IMR-90 (cell line): Measurements from ENCODE around the gene FAM32A. TPM values are rescaled to one million over a fixed set of nuclear protein-coding genes. Genes with fewer than 3 reads are reported as not detected.

Experiments used
- ATAC-seq: fragments of 200-7000 bp; cut with Tn5 transposase; 2 replicates; pipeline ENCODE4 v1.9.1; 2020; ENCODE audit warnings: low read depth, mild to moderate bottlenecking, moderate library complexity
- BruUV-seq: library from RNA; stranded (reverse); fragments of 400-500 nt; replicated peaks from 2 replicates; lab custom pipeline; 2021; lab: Mats Ljungman, UMichigan
- CTCF ChIA-PET: fragments of 300-600 bp; formaldehyde crosslinking; extraction: SDS; loops from one replicate; lab custom pipeline; 2021; ENCODE audit warnings: antibody characterized with exemption; lab: Yijun Ruan, JAX
- POLR2A ChIA-PET: fragments of 300-600 bp; sonication (Branson Sonifier 250); formaldehyde crosslinking; loops from one replicate; lab custom pipeline; 2022; ENCODE audit warnings: antibody characterized with exemption; ENCODE audit not compliant: unreplicated experiment; lab: Charles Lee
- DNase-seq: peaks from one replicate; pipeline ENCODE4 v3.0.0; 2013
- H2AFZ ChIP-seq: replicated peaks from 2 replicates; pipeline ENCODE3; 2013; ENCODE audit warnings: low read length, mild to moderate bottlenecking; ENCODE audit not compliant: poor library complexity
- H2AK5ac ChIP-seq: 2 replicates; pipeline ENCODE4 v1.6.1; 2013; ENCODE audit warnings: low read depth, low read length, inconsistent platforms
- H2AK9ac ChIP-seq: replicated peaks from 2 replicates; pipeline ENCODE3; 2013; ENCODE audit warnings: mild to moderate bottlenecking, low read depth, low read length, moderate library complexity; ENCODE audit not compliant: poor library complexity
- H2BK120ac ChIP-seq: 2 replicates; pipeline ENCODE4 v1.6.1; 2013; ENCODE audit warnings: low read depth, low read length, inconsistent platforms
- H2BK15ac ChIP-seq: 3 replicates; pipeline ENCODE4 v1.6.1; 2013; ENCODE audit warnings: low read depth, low read length, inconsistent platforms
- H2BK20ac ChIP-seq: 2 replicates; pipeline ENCODE4 v1.6.1; 2013; ENCODE audit warnings: low read depth, mild to moderate bottlenecking, inconsistent platforms, low read length, moderate library complexity
- H2BK5ac ChIP-seq: 2 replicates; pipeline ENCODE4 v1.6.1; 2013; ENCODE audit warnings: mild to moderate bottlenecking, low read depth, low read length, inconsistent platforms; ENCODE audit not compliant: poor library complexity, severe bottlenecking
- H3K14ac ChIP-seq: replicated peaks from 2 replicates; pipeline ENCODE4 v1.6.1; 2013; ENCODE audit warnings: low read depth, low read length, inconsistent platforms
- H3K18ac ChIP-seq: 2 replicates; pipeline ENCODE4 v1.6.1; 2013; ENCODE audit warnings: low read depth, low read length, control low read depth
- H3K23ac ChIP-seq: 2 replicates; pipeline ENCODE4 v1.6.1; 2013; ENCODE audit warnings: low read depth, low read length, inconsistent platforms
- H3K27ac ChIP-seq: 2 replicates; pipeline ENCODE4 v1.5.1; 2013; ENCODE audit warnings: mild to moderate bottlenecking, control low read depth, low read length; ENCODE audit not compliant: insufficient read depth
- H3K27me3 ChIP-seq: 2 replicates; pipeline ENCODE4 v1.6.1; 2013; ENCODE audit warnings: low read length; ENCODE audit not compliant: control insufficient read depth, insufficient read depth
- H3K36me3 ChIP-seq: 2 replicates; pipeline ENCODE4 v1.6.1; 2013; ENCODE audit warnings: low read length, mixed read lengths; ENCODE audit not compliant: control insufficient read depth, insufficient read depth
- H3K4ac ChIP-seq: 2 replicates; pipeline ENCODE4 v1.6.1; 2013; ENCODE audit warnings: low read depth, low read length, inconsistent platforms
- H3K4me1 ChIP-seq: 2 replicates; pipeline ENCODE4 v1.6.1; 2013; ENCODE audit warnings: low read length, mixed read lengths; ENCODE audit not compliant: control insufficient read depth, insufficient read depth
- H3K4me2 ChIP-seq: 2 replicates; pipeline ENCODE4 v1.6.1; 2013; ENCODE audit warnings: low read depth, mild to moderate bottlenecking, control low read depth, low read length, moderate library complexity
- H3K4me3 ChIP-seq: 2 replicates; pipeline ENCODE4 v1.5.1; 2013; ENCODE audit warnings: low read depth, mild to moderate bottlenecking, control low read depth, low read length, moderate library complexity; ENCODE audit not compliant: insufficient read depth
- H3K56ac ChIP-seq: 2 replicates; pipeline ENCODE4 v1.6.1; 2013; ENCODE audit warnings: low read length, inconsistent platforms; ENCODE audit not compliant: insufficient read depth; ENCODE audit errors: extremely low read depth
- H3K79me1 ChIP-seq, 2 experiments: 2 replicates each; pipeline ENCODE4 v1.6.1; 2013; ENCODE audit warnings: low read length in 2 of 2, inconsistent platforms in 1 of 2, low read depth in 1 of 2
- H3K9ac ChIP-seq: 2 replicates; pipeline ENCODE4 v1.6.1; 2013; ENCODE audit warnings: low read depth, low read length, control low read depth
- H3K9me1 ChIP-seq: 2 replicates; pipeline ENCODE4 v1.6.1; 2013; ENCODE audit warnings: low read length, inconsistent platforms; ENCODE audit not compliant: insufficient read depth
- H3K9me3 ChIP-seq: 2 replicates; pipeline ENCODE4 v1.6.1; 2013; ENCODE audit warnings: low read length; ENCODE audit not compliant: control insufficient read depth, insufficient read depth
- H4K20me1 ChIP-seq: 2 replicates; pipeline ENCODE4 v1.6.1; 2013; ENCODE audit warnings: low read length, inconsistent platforms; ENCODE audit not compliant: insufficient read depth
- H4K5ac ChIP-seq: 2 replicates; pipeline ENCODE4 v1.6.1; 2013; ENCODE audit warnings: mild to moderate bottlenecking, low read depth, low read length, control low read depth
- H4K8ac ChIP-seq, 2 experiments: 2 replicates each; pipeline ENCODE4 v1.6.1; 2013; ENCODE audit warnings: low read depth in 2 of 2, low read length in 2 of 2, control low read depth in 1 of 2, inconsistent platforms in 1 of 2
- H4K91ac ChIP-seq: 2 replicates; pipeline ENCODE4 v1.6.1; 2013; ENCODE audit warnings: low read depth, low read length, inconsistent platforms; ENCODE audit not compliant: insufficient read depth
- BHLHE40 ChIP-seq: fragments of 150-350 bp; IDR thresholded peaks from 2 replicates; pipeline ENCODE4 v1.6.1; 2016; ENCODE audit warnings: mild to moderate bottlenecking, low read depth, low read length
- CEBPB ChIP-seq: IDR thresholded peaks from 2 replicates; pipeline ENCODE4 v1.6.1; 2012; ENCODE audit warnings: low read depth, low read length, improper control_type of control experiment
- CHD1 ChIP-seq: IDR thresholded peaks from 2 replicates; pipeline ENCODE4 v1.6.1; 2012; ENCODE audit warnings: low read depth, low read length, improper control_type of control experiment
- FOS ChIP-seq: fragments of 150-350 bp; IDR thresholded peaks from 2 replicates; pipeline ENCODE4 v1.6.1; 2016; ENCODE audit warnings: low read depth, low read length
- MAFK ChIP-seq: IDR thresholded peaks from 2 replicates; pipeline ENCODE4 v1.6.1; 2012; ENCODE audit warnings: low read depth, low read length, improper control_type of control experiment
- MAZ ChIP-seq: IDR thresholded peaks from 2 replicates; pipeline ENCODE4 v1.6.1; 2012; ENCODE audit warnings: low read depth, mild to moderate bottlenecking, low read length, improper control_type of control experiment, moderate library complexity, borderline replicate concordance
- MXI1 ChIP-seq: IDR thresholded peaks from 2 replicates; pipeline ENCODE4 v1.6.1; 2012; ENCODE audit warnings: low read depth, mild to moderate bottlenecking, low read length, moderate library complexity, borderline replicate concordance
- NFE2L2 ChIP-seq: fragments of 150-350 bp; IDR thresholded peaks from 2 replicates; pipeline ENCODE4 v1.6.1; 2016; ENCODE audit warnings: low read depth, mild to moderate bottlenecking, low read length
- POLR2A ChIP-seq: IDR thresholded peaks from 2 replicates; pipeline ENCODE4 v1.6.1; 2012; ENCODE audit warnings: mild to moderate bottlenecking, low read depth, low read length
- RAD21 ChIP-seq: IDR thresholded peaks from 2 replicates; pipeline ENCODE4 v1.6.1; 2012; ENCODE audit warnings: low read length, improper control_type of control experiment
- RCOR1 ChIP-seq: IDR thresholded peaks from 2 replicates; pipeline ENCODE4 v1.6.1; 2012; ENCODE audit warnings: mild to moderate bottlenecking, low read length, improper control_type of control experiment; ENCODE audit not compliant: insufficient replicate concordance
- RFX5 ChIP-seq: IDR thresholded peaks from 2 replicates; pipeline ENCODE4 v1.8.0; 2012; ENCODE audit warnings: low read depth, mild to moderate bottlenecking, low read length, moderate library complexity
- SMC3 ChIP-seq: fragments of 150-350 bp; IDR thresholded peaks from 2 replicates; pipeline ENCODE4 v1.6.1; 2016; ENCODE audit warnings: low read depth, mild to moderate bottlenecking, antibody characterized with exemption, low read length, moderate library complexity
- WGBS, 2 experiments: methylation state at CpG; one replicate each; pipeline versions ENCODE4 v1.1.5 to v1.1.7; 2013; ENCODE audit warnings: missing lambda C conversion rate in 2 of 2; ENCODE audit not compliant: insufficient read length in 1 of 2; ENCODE audit errors: extremely low coverage in 2 of 2; 5-methylcytosine and 5-hydroxymethylcytosine counted together
- dilution Hi-C: fragments of 300-500 bp; cut with HindIII; formaldehyde crosslinking; loops from one replicate; pipeline ENCODE4 v1.14.3; 2018; ENCODE audit warnings: low sequenced_read_pairs; ENCODE audit not compliant: unreplicated experiment
- in situ Hi-C: fragments of 300-500 bp; cut with MboI; formaldehyde crosslinking; loops from 3 replicates; pipeline ENCODE4 v1.14.3; 2019; ENCODE audit warnings: low sequenced_read_pairs, inconsistent platforms, mixed read lengths
- intact Hi-C: fragments of 100-400 bp; cut with micrococcal nuclease; formaldehyde crosslinking; loops from 2 replicates; pipeline ENCODE4 v1.10.0; 2022
- polyA plus RNA-seq, 3 experiments: library from polyadenylated mRNA; depleted of rRNA; stranded (reverse); fragments of >200 nt; gene quantifications; 2 replicates each; pipeline ENCODE4 v1.2.3, GENCODE V29; 2012; ENCODE audit warnings: low replicate concordance in 1 of 3
- total RNA-seq: library from RNA; depleted of rRNA; stranded (reverse); fragments of >200 nt; gene quantifications from 2 replicates; pipeline ENCODE4 v1.2.3, GENCODE V29; 2012
- TF ChIP-seq, protein P1 (sequence below): conservative IDR thresholded peaks from 2 replicates; pipeline ENCODE4 v1.5.1; 2012; ENCODE audit warnings: mild to moderate bottlenecking, low read depth, low read length, improper control_type of control experiment
- TF ChIP-seq, protein P2 (sequence below): fragments of 150-350 bp; IDR thresholded peaks from 2 replicates; pipeline ENCODE4 v1.6.1; 2017; ENCODE audit warnings: mild to moderate bottlenecking, antibody characterized with exemption, low read length, low read depth
- TF ChIP-seq, protein P3 (sequence below): fragments of 150-350 bp; IDR thresholded peaks from 2 replicates; pipeline ENCODE4 v1.6.1; 2016; ENCODE audit warnings: low read depth, mild to moderate bottlenecking, low read length, moderate library complexity, borderline replicate concordance

The FAM32A gene
- total and polyA plus RNA-seq, 2 of the 4 experiments (the other 2 are of a cell fraction): 99.5 to 130 TPM

GRCh38 chr19:16170134-16170533 lies 15.1 kb upstream of the FAM32A start:
- Histone ChIP-seq H2AFZ (no peak overlapping the region), H2BK5ac (no peak overlapping the region), H3K4me2 (no peak overlapping the region), H3K4me3 (no peak overlapping the region), H3K56ac (no peak overlapping the region), H4K20me1 (no peaks in the 10 kb centered on the region), H3K9me1 (no peaks in the 10 kb centered on the region), H3K4ac (no peak overlapping the region), H2BK120ac (no peak overlapping the region), H3K4me1 (no peaks in the 10 kb centered on the region), H2AK5ac (no peak overlapping the region), H3K27me3 (no peaks in the 10 kb centered on the region; the same call in 1 of the 2 replicates), H3K36me3 (no peaks in the 10 kb centered on the region), H4K8ac (no peak overlapping the region), H2BK20ac (no peak overlapping the region), H2BK15ac (no peak overlapping the region), H3K23ac (no peak overlapping the region), H3K14ac (no peak overlapping the region), H3K9ac (no peak overlapping the region), H3K79me1 (no peaks in the 10 kb centered on the region), H3K9me3 (no peaks in the 10 kb centered on the region), H4K91ac (no peak overlapping the region), H3K27ac (no peak overlapping the region), H3K18ac (no peak overlapping the region), H4K5ac (no peak overlapping the region), H2AK9ac (no peak overlapping the region)
- dilution Hi-C loops (no loop called here), intact Hi-C loops (no loop called here), in situ Hi-C loops (no loop called here)
- BruUV-seq: no TSS peak
- ChIA-PET POLR2A (interaction anchor here (0.5 kb wide), 1 partner anchor 66 kb away, joined by 21 read pairs; no protein-coding TSS in a partner anchor), CTCF (no interaction called here)
- WGBS, 2 experiments: no CpG with 5 or more reads among the region's 1 CpG
- TF ChIP-seq RCOR1 (no peak), SMC3 (no peak), FOS (no peak), CEBPB (no peak), RAD21 (no peak), MAFK (no peak), NFE2L2 (no peak), CHD1 (no peak), MAZ (no peak), BHLHE40 (no peak), RFX5 (no peak), POLR2A (no peak), MXI1 (no peak)
- TF ChIP-seq, protein P1, sequence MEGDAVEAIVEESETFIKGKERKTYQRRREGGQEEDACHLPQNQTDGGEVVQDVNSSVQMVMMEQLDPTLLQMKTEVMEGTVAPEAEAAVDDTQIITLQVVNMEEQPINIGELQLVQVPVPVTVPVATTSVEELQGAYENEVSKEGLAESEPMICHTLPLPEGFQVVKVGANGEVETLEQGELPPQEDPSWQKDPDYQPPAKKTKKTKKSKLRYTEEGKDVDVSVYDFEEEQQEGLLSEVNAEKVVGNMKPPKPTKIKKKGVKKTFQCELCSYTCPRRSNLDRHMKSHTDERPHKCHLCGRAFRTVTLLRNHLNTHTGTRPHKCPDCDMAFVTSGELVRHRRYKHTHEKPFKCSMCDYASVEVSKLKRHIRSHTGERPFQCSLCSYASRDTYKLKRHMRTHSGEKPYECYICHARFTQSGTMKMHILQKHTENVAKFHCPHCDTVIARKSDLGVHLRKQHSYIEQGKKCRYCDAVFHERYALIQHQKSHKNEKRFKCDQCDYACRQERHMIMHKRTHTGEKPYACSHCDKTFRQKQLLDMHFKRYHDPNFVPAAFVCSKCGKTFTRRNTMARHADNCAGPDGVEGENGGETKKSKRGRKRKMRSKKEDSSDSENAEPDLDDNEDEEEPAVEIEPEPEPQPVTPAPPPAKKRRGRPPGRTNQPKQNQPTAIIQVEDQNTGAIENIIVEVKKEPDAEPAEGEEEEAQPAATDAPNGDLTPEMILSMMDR: no peak
- TF ChIP-seq, protein P2, sequence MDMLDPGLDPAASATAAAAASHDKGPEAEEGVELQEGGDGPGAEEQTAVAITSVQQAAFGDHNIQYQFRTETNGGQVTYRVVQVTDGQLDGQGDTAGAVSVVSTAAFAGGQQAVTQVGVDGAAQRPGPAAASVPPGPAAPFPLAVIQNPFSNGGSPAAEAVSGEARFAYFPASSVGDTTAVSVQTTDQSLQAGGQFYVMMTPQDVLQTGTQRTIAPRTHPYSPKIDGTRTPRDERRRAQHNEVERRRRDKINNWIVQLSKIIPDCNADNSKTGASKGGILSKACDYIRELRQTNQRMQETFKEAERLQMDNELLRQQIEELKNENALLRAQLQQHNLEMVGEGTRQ: no peak
- TF ChIP-seq, protein P3, sequence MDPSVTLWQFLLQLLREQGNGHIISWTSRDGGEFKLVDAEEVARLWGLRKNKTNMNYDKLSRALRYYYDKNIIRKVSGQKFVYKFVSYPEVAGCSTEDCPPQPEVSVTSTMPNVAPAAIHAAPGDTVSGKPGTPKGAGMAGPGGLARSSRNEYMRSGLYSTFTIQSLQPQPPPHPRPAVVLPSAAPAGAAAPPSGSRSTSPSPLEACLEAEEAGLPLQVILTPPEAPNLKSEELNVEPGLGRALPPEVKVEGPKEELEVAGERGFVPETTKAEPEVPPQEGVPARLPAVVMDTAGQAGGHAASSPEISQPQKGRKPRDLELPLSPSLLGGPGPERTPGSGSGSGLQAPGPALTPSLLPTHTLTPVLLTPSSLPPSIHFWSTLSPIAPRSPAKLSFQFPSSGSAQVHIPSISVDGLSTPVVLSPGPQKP: no peak
- ATAC-seq: no peak
- DNase-seq: no peak
